Stimulated activated CD4-positive, alpha-beta T cell treated with anti-CD3 and anti-CD28 coated beads, Interleukin-4, amount 100 ng/mL, for 4 hours (primary cell): ENCODE data around the gene PSEN1.

Source experiments
- DNase-seq, 2 experiments: peaks; one replicate each; pipeline ENCODE4 v3.0.0-alpha.2; 2020

Gene PSEN1

GRCh38 chr14:73223049-73223448, 86.7 kb downstream of the PSEN1 start:
- no peak for DNase-seq

- no peak for DNase-seq
Measured at GRCh38 chr14:73225496-73225895, 89.2 kb downstream of the PSEN1 start.

GRCh38 chr14:73227812-73228781, 91.8 kb downstream of the PSEN1 start:
- DNase-seq, result no peak

- no peak for DNase-seq
Measured at GRCh38 chr14:73230051-73230450, 93.7 kb downstream of the PSEN1 start.

GRCh38 chr14:73231981-73232851, 95.9 kb downstream of the PSEN1 start:
- DNase-seq, result no peak

- DNase-seq, result no peak
Measured at GRCh38 chr14:73232984-73233383, 96.7 kb downstream of the PSEN1 start.

- no peak for DNase-seq
Measured at GRCh38 chr14:73233564-73233963, 97.3 kb downstream of the PSEN1 start.

GRCh38 chr14:73234029-73234428, 97.7 kb downstream of the PSEN1 start:
- no peak for DNase-seq

- no peak for DNase-seq
Measured at GRCh38 chr14:73234586-73235394, 98.5 kb downstream of the PSEN1 start.

- DNase-seq, result no peak
Measured at GRCh38 chr14:73235531-73236155, 99.3 kb downstream of the PSEN1 start.

GRCh38 chr14:73236157-73236556, 99.8 kb downstream of the PSEN1 start:
- no peak for DNase-seq

- DNase-seq, result no peak
Measured at GRCh38 chr14:73236752-73237218, 100.5 kb downstream of the PSEN1 start.

GRCh38 chr14:73237219-73237785, 101.0 kb downstream of the PSEN1 start, which contains the start of gene PAPLN:
Gene PAPLN, plus strand, starts transcription at chr14:73237506. Its CDS starts 2,273 bp downstream, at chr14:73239779.
- no peak for DNase-seq

- no peak for DNase-seq
Measured at GRCh38 chr14:73237786-73238423, 101.6 kb downstream of the PSEN1 start.

GRCh38 chr14:73238424-73238852, 102.1 kb downstream of the PSEN1 start:
- no peak for DNase-seq

GRCh38 chr14:73238941-73239340, 102.6 kb downstream of the PSEN1 start:
- no peak for DNase-seq

- no peak for DNase-seq
Measured at GRCh38 chr14:73239393-73240241, 103.3 kb downstream of the PSEN1 start.

GRCh38 chr14:73240816-73241480, 104.6 kb downstream of the PSEN1 start:
- DNase-seq, result no peak

GRCh38 chr14:73241481-73242165, 105.3 kb downstream of the PSEN1 start:
- DNase-seq, result no peak
